Stimulated activated CD4-positive, alpha-beta T cell treated with anti-CD3 and anti-CD28 coated beads, Interleukin-2, amount 100 ng/mL, for 48 hours (primary cell): ENCODE measurements around the gene HOXC6.

ENCODE experiments used
- DNase-seq, 2 donors: peaks; one replicate each; pipeline ENCODE4 v3.0.0-alpha.2; 2020

The HOXC6 gene

GRCh38 chr12:54028314-54029201, at the start of gene HOXC6:
HOXC6 (plus strand) TSS chr12:54028440; CDS start chr12:54028522, 82 bp downstream.
- DNase-seq, result no peak

- no peak for DNase-seq
These were observed 49.5 kb upstream of the HOXC6 start for GRCh38 chr12:53978477-53979356.

- DNase-seq, result no peak
These were observed 48.0 kb upstream of the HOXC6 start for GRCh38 chr12:53980104-53980801.

DNA sequence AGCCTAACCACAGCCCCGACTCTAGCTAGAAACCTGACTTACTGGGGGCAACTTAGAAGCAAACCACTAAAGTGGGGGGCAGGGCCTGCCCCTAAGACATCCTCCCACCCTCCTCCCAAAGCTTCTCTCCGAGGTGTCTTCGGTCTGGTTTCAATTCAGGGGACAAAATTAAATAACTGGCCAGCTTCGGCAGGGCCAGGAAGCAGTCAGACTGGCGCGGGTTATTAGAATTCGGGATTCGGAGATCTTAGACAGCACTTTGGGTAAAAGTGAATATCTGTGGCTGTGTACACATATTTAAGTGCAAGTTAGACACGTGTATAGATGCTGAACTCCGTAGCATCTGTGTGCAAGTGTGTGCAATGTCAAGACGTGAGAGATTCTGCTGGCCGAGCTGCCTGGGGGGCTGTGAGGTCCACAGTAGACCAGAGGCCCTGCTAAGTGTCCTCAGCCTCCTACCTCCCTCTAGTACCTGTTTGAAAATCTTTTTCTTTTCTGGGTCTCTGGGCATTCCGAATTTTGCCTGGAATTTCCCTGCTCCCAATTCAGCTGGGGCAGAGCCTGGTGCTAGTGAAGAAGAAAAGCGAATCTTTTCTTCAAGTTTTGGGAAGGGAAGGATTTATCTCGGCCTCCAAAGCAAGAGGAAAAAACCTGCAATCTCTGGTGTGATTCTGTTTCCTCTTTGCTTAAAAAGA, 47.3 kb upstream of the HOXC6 start:
- no peak for DNase-seq

GRCh38 chr12:53981634-53982565, 46.3 kb upstream of the HOXC6 start:
- no peak for DNase-seq

- DNase-seq, result no peak
These were observed 45.3 kb upstream of the HOXC6 start for GRCh38 chr12:53982648-53983567.

DNA sequence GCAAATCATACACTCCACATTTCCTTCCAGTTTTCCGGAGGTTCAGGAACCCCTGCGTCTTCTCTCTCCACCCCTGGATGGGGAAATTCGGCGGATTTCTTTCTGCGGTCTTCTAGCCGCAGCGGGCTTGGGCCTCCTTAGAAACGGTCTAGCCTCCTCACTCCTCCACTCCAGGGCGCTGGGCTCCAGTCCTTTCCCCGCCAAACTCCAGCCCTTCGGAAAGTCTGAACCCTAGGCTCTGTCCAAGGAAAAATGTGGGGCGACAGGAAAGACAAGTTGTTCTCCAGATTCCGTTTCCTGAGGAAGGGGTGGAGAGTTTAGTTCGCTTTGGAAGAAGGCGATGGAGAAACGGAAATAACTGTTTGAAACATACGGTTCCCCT, 44.7 kb upstream of the HOXC6 start:
- no peak for DNase-seq

DNA sequence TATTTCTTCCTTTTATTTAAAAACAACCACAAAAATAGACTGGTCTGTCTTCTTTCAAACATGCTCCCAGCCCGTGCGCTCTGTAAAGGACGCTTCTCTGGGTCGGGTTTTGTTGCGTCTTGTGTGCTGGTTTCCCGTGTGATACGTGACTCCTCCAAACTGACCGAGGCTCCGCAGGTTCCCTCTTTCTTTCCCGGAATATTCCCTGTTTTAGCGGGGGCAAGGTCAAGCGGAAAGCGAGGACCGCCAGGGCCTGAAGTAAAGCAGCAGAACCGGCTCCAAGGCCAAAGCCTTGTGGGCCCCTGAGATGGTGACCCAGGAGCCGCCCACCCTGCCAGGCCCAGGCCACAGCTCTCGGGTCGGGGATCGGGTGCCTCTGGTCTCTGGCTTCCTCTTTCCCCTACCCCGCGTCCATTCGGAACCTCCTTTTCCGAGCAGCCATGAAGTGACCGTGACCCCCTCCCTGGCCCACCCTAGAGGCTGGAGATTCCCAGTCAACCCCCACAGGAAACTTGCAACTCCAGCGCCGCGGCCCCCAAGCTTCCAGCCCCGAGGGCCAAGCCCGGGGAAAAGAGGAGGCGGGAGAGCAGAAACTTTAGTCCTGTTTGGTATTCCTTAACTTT, 44.2 kb upstream of the HOXC6 start:
- no peak for DNase-seq

GRCh38 chr12:53984901-53985691, 43.1 kb upstream of the HOXC6 start, which contains the start of gene HOXC10:
HOXC10 (plus strand) TSS chr12:53985146; CDS start chr12:53985260, 114 bp downstream.
- DNase-seq, result peak; percentile 85 to 89

GRCh38 chr12:53985692-53985993, 42.6 kb upstream of the HOXC6 start:
- no peak for DNase-seq

DNA sequence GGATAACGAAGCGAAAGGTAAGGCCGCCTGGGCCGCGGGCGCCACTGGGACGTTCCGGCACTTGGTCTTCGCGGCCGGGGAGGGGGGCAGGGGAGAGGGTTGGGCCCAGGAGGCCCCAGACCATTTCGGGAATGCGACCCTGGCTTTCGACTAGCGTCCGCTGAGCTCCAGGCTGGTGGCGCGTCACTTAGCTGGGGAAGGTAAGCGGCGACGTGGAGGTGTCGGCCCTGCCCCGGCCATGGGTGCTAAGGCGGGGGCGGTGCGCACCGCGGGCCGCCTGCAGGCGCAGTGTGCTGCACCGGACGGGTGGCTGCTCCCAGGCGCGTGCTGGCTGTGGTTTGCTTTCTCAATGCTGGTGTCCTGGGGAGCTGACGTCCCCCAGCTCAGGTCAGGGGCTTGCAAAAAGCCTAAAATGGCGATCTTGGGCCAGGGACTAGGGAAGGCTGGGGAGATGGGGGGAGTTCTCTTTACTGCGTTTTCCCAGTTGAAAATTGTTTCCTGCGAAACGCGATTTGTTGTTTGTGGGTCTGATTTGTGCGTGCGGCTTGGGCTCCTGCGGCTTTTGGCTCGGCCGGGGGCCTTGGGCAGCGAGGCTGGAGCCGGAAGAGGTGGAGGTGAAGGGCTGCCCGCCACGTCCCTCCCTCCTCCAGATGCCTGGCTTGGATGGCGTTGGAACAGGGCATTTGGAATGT, 42.1 kb upstream of the HOXC6 start:
- DNase-seq, result no peak

- no peak for DNase-seq
These were observed 41.4 kb upstream of the HOXC6 start for GRCh38 chr12:53986686-53987483.

DNA sequence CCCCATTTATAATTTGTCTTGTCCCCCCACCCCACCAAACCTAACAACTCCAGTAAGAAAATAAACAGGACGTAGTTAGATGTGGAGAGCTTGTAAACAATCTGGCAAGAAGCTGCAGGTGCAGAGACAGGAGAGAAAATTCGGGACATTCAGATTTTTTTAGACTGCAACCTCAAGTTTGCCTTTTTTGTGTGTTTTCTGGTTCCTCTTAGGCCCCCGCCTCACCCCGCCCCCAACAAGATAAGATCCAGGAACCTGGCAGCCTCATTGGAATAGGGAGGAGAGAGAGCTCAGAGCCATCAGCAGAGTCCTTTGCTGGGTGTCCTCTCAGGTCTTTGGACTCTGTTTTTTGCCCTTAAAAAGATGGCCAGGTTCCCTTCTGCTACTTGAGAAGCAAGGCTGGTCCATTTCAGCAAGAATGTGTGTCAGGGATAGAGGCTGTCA, 40.4 kb upstream of the HOXC6 start:
- no peak for DNase-seq

GRCh38 chr12:53988541-53989226, 39.6 kb upstream of the HOXC6 start:
- no peak for DNase-seq

DNA sequence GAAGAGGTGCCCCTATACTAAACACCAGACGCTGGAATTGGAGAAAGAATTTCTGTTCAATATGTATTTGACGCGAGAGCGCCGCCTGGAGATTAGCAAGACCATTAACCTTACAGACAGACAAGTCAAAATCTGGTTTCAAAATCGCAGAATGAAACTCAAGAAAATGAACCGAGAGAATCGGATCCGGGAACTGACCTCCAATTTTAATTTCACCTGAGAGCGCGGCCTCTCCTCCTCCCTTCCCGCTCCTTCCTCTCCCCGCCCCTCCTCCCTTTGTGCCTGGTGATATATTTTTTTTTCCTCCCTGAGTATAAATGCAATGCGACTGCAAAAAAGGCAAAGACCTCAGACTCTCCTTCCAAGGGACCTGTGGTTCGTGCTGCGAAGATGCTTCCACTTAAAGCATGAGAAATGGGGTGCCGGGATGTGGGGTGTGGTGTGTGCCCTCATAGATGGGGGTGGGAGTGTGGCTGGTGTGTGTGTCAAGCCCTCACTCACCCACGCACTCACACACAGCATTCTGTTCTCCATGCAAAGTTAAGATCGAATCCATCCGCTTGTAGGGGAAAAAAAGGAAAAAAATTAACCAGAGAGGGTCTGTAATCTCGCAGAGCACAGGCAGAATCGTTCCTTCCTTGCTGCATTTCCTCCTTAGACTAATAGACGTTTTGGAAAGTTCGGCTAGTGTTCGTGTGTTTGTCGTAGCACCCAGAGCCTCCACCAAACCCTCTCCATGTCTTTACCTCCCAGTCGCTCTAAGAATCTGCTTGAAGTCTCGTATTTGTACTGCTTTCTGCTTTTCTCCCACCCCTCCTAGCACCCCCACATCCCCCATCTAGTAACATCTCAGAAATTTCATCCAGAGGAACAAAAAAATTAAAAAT, 38.8 kb upstream of the HOXC6 start:
- DNase-seq, result no peak
